Calu3 (cell line): ENCODE results near the gene TRPM4. TPM values are rescaled to one million over a fixed set of nuclear protein-coding genes. Genes with fewer than 3 reads are reported as not detected.

Source experiments
- BruUV-seq: library from RNA; stranded (reverse); fragments of 400-500 nt; replicated peaks from 2 replicates; lab custom pipeline; 2021; lab: Mats Ljungman, UMichigan
- CTCF ChIA-PET: fragments of 300-600 bp; sonication (Branson Sonifier 250); formaldehyde crosslinking; loops from one replicate; lab custom pipeline; 2022; ENCODE audit warnings: antibody characterized with exemption; lab: Charles Lee
- DNase-seq: peaks from one replicate; pipeline ENCODE4 v3.0.0; 2022
- H3K27ac Mint-ChIP-seq: one replicate; pipeline ENCODE4 v1.8.0; 2022; ENCODE audit warnings: mixed read lengths; ENCODE audit not compliant: unreplicated experiment
- H3K27me3 Mint-ChIP-seq: one replicate; pipeline ENCODE4 v1.8.0; 2022; ENCODE audit warnings: mixed read lengths; ENCODE audit not compliant: unreplicated experiment
- H3K36me3 Mint-ChIP-seq: one replicate; pipeline ENCODE4 v1.8.0; 2022; ENCODE audit warnings: mild to moderate bottlenecking, moderate library complexity, mixed read lengths; ENCODE audit not compliant: insufficient read depth, unreplicated experiment
- H3K4me1 Mint-ChIP-seq: one replicate; pipeline ENCODE4 v1.8.0; 2022; ENCODE audit warnings: mild to moderate bottlenecking, low read depth, mixed read lengths; ENCODE audit not compliant: unreplicated experiment
- H3K4me3 Mint-ChIP-seq: one replicate; pipeline ENCODE4 v1.8.0; 2022; ENCODE audit warnings: mild to moderate bottlenecking, low read depth, moderate library complexity, mixed read lengths; ENCODE audit not compliant: unreplicated experiment
- H3K9me3 Mint-ChIP-seq: one replicate; pipeline ENCODE4 v1.8.0; 2022; ENCODE audit warnings: low read depth, mixed read lengths; ENCODE audit not compliant: unreplicated experiment
- CTCF ChIP-seq: fragments of 200-600 bp; IDR thresholded peaks from one replicate; pipeline ENCODE4 v1.8.0; 2022; ENCODE audit warnings: antibody characterized with exemption; ENCODE audit not compliant: unreplicated experiment
- intact Hi-C: fragments of 100-400 bp; cut with micrococcal nuclease; formaldehyde crosslinking; loops from one replicate; pipeline ENCODE4 v1.10.0; 2022; ENCODE audit not compliant: unreplicated experiment
- total RNA-seq: library from RNA; stranded (reverse); gene quantifications from 2 replicates; pipeline ENCODE4 v1.2.3, GENCODE V29; 2022

TRPM4 gene
- total RNA-seq, 1 experiment from 2014 or later = 70.0 TPM

- no TSS peak for BruUV-seq
- Mint-ChIP-seq H3K9me3 (peaks cover 16% of the 10 kb centered on the region), H3K4me3 (peak overlapping the region; percentile 71), H3K27ac (no peak overlapping the region), H3K4me1 (peaks cover 11% of the 10 kb centered on the region), H3K36me3 (peaks cover 48% of the 10 kb centered on the region), H3K27me3 (peaks cover 77% of the 10 kb centered on the region)
- CTCF ChIA-PET = interaction anchor here (0.6 to 3.0 kb wide), 3 partner anchors 10 to 48 kb away, joined by 3 to 22 read pairs (median 3); no protein-coding TSS in a partner anchor
- intact Hi-C loops = no loop called here
- DNase-seq = no peak
- TF ChIP-seq CTCF = no peak
Measured at GRCh38 chr19:49150944-49151243, 6.7 kb upstream of the TRPM4 start.

GRCh38 chr19:49151267-49152118 lies 6.1 kb upstream of the TRPM4 start:
- no TSS peak for BruUV-seq
- intact Hi-C loops = no loop called here
- Mint-ChIP-seq H3K27me3 (peaks cover 77% of the 10 kb centered on the region), H3K9me3 (peaks cover 16% of the 10 kb centered on the region), H3K4me1 (peaks cover 9% of the 10 kb centered on the region), H3K36me3 (peaks cover 48% of the 10 kb centered on the region), H3K4me3 (peak overlapping the region; percentile 51), H3K27ac (peak overlapping the region; percentile 60)
- peak; percentile 87 for DNase-seq
- no peak for TF ChIP-seq CTCF
- CTCF ChIA-PET = interaction anchor here (1.6 to 3.0 kb wide), 2 partner anchors 10 to 47 kb away, joined by 3 to 22 read pairs; no protein-coding TSS in a partner anchor

GRCh38 chr19:49152119-49152550 lies 5.5 kb upstream of the TRPM4 start:
- Mint-ChIP-seq H3K36me3 (peaks cover 49% of the 10 kb centered on the region), H3K27ac (no peak overlapping the region), H3K27me3 (peaks cover 77% of the 10 kb centered on the region), H3K4me1 (peaks cover 9% of the 10 kb centered on the region), H3K9me3 (peaks cover 16% of the 10 kb centered on the region), H3K4me3 (peak overlapping the region; percentile 51)
- CTCF ChIA-PET = interaction anchor here (0.6 to 0.7 kb wide), 2 partner anchors 62 to 129 kb away, joined by 3 to 6 read pairs; no protein-coding TSS in a partner anchor
- BruUV-seq = no TSS peak
- intact Hi-C loops = no loop called here
- no peak for TF ChIP-seq CTCF
- no peak for DNase-seq

GRCh38 chr19:49153167-49153809 lies 4.3 kb upstream of the TRPM4 start:
- no peak overlapping the region for H3K27ac Mint-ChIP-seq
- no TSS peak for BruUV-seq
- intact Hi-C loops = no loop called here
- H3K4me1 Mint-ChIP-seq = peaks cover 11% of the 10 kb centered on the region
- DNase-seq = no peak
- no peak for TF ChIP-seq CTCF
- H3K4me3 Mint-ChIP-seq = no peak overlapping the region
- H3K9me3 Mint-ChIP-seq = peaks cover 16% of the 10 kb centered on the region
- peaks cover 73% of the 10 kb centered on the region for H3K27me3 Mint-ChIP-seq
- peaks cover 59% of the 10 kb centered on the region for H3K36me3 Mint-ChIP-seq
- CTCF ChIA-PET = no interaction called here
